HFF-Myc (cell line): Measurements from ENCODE around the gene MS4A5.
"Not testable (repeated sequence)": the region's sequence is repeated elsewhere in the genome, so short reads cannot be mapped to it uniquely, and the experiment has no call there.

ENCODE experiments used
- DNase-seq: peaks from one replicate; pipeline ENCODE4 v3.0.0-alpha.2; 2011; ENCODE audit warnings: low read depth; ENCODE audit errors: extremely low read depth
- H3K4me3 ChIP-seq: replicated peaks from 2 replicates; pipeline ENCODE4 v1.5.1; 2011; ENCODE audit warnings: low read depth, mild to moderate bottlenecking, control low read depth, low read length
- TF ChIP-seq, protein P1 (sequence below): IDR thresholded peaks from 2 replicates; pipeline ENCODE4 v1.5.1; 2012; ENCODE audit warnings: mild to moderate bottlenecking, low read depth, low read length, control low read depth; ENCODE audit errors: missing control alignments

Gene MS4A5

GRCh38 chr11:60447070-60447469 is 17.7 kb downstream of the MS4A5 start:
- no peak for DNase-seq
- TF ChIP-seq, protein P1, sequence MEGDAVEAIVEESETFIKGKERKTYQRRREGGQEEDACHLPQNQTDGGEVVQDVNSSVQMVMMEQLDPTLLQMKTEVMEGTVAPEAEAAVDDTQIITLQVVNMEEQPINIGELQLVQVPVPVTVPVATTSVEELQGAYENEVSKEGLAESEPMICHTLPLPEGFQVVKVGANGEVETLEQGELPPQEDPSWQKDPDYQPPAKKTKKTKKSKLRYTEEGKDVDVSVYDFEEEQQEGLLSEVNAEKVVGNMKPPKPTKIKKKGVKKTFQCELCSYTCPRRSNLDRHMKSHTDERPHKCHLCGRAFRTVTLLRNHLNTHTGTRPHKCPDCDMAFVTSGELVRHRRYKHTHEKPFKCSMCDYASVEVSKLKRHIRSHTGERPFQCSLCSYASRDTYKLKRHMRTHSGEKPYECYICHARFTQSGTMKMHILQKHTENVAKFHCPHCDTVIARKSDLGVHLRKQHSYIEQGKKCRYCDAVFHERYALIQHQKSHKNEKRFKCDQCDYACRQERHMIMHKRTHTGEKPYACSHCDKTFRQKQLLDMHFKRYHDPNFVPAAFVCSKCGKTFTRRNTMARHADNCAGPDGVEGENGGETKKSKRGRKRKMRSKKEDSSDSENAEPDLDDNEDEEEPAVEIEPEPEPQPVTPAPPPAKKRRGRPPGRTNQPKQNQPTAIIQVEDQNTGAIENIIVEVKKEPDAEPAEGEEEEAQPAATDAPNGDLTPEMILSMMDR, result no peak

GRCh38 chr11:60447846-60448245 is 18.5 kb downstream of the MS4A5 start:
- TF ChIP-seq, protein P1, result no peak
- no peak overlapping the region for H3K4me3 ChIP-seq
- DNase-seq, result no peak

More at GRCh38 chr11:60447070-60447469, 17.7 kb downstream of the MS4A5 start:
- no peak overlapping the region for H3K4me3 ChIP-seq

- not testable (repeated sequence) for DNase-seq, H3K4me3 ChIP-seq
These were observed 21.8 kb downstream of the MS4A5 start for GRCh38 chr11:60451185-60451584.

GRCh38 chr11:60454212-60454611 is 24.8 kb downstream of the MS4A5 start:
- H3K4me3 ChIP-seq, result no peak overlapping the region
- TF ChIP-seq, protein P1, result no peak
- no peak for DNase-seq

DNA sequence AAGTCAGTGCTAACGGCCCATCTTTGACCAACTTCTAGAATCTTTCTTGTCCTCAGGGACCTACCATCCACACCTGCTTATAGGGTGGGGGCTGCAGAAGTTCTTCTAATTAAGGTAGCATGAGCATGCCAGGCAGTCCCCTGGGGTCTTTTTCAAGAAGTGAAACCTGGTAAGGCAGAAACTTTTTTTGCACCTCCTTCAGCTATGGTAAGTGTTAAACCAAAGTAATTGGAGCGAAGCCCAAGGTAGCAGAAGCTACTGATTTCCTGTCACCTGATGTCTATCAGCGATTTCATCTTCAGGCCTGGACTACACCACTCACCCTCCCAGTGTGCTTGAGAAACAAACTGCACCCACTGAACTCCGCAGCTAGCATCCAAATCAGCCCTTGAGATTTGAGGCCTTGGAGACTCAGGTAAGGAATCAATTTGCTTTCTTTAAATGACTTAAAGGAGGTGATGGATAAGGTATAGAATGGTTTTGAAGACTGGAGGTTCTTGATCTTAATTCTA is 26.2 kb downstream of the MS4A5 start, which contains the start of gene MS4A1:
Gene MS4A1 (plus strand): TSS at position 317 of the 512 bp plus-strand sequence. CDS start 6,528 bp downstream, outside the sequence.
- TF ChIP-seq, protein P1, result no peak
- H3K4me3 ChIP-seq, result no peak within 1 kb of the TSS
- DNase-seq, result no peak

DNA sequence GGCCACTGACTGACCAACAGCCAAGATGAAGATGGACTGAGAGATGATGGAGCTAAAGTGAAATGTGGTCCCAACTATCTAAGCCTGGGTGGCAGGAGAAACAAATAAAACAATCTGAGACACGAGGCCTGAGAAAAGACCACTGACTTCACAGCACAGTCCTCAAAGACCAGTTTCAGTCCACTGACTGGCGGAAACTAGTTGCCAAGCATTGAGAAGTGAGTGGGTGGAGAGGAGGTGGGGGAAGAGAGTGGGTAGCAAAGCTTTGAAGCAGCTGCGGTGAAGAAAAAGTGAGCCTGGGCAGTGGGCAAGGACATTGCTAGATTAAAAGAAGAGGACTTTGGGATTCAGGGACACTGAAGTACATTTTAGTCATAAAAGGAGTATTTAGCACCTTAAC is 28.2 kb downstream of the MS4A5 start:
- no peak for DNase-seq
- TF ChIP-seq, protein P1, result no peak
- no peak overlapping the region for H3K4me3 ChIP-seq

- DNase-seq, result no peak
- no peak overlapping the region for H3K4me3 ChIP-seq
- TF ChIP-seq, protein P1, result no peak
These were observed 30.0 kb downstream of the MS4A5 start for GRCh38 chr11:60459345-60459744.
